Right lobe of liver (tissue), 4 donors: ENCODE results near the gene HMG20B.

Source experiments
- POLR2A ChIP-seq: fragments of 450-650 bp; IDR thresholded peaks from one replicate; pipeline ENCODE4 v1.6.1; 2017; ENCODE audit warnings: antibody characterized with exemption, mild to moderate bottlenecking
- TF ChIP-seq, protein P1 (sequence below), 4 donors: fragments of 200-600 bp in 3 of 4; fragments of 450-650 bp in 1 of 4; IDR thresholded peaks; one replicate each; pipeline versions ENCODE4 v1.5.1 to v1.8.0; 2016 to 2022; ENCODE audit warnings: antibody characterized with exemption in 4 of 4, mild to moderate bottlenecking in 2 of 4
- donor health status: DM: no; HTN: no; CAD: no.
- donor health status: DM: no; HTN: no; CAD: no.
- donor health status: DM: no; HTN: yes; CAD: no.

DNA sequence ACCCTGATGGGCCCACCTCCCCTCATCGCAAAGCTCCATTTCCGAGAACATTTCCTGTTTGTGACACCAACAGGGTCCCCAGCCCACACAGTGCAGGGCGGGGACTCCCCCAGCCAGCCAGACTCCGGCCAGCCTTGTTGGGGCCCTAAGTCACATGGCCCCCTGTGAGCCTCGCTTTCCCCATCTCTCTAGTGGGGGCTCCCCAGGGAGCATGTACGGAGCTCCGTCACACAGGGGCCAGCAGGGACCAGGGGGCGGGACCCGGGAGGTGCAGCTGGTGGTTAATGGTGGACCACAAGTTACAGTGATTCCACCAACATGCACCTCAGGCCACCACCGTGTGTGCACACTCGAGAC lies 32.2 kb downstream of the HMG20B start:
- TF ChIP-seq, protein P1, sequence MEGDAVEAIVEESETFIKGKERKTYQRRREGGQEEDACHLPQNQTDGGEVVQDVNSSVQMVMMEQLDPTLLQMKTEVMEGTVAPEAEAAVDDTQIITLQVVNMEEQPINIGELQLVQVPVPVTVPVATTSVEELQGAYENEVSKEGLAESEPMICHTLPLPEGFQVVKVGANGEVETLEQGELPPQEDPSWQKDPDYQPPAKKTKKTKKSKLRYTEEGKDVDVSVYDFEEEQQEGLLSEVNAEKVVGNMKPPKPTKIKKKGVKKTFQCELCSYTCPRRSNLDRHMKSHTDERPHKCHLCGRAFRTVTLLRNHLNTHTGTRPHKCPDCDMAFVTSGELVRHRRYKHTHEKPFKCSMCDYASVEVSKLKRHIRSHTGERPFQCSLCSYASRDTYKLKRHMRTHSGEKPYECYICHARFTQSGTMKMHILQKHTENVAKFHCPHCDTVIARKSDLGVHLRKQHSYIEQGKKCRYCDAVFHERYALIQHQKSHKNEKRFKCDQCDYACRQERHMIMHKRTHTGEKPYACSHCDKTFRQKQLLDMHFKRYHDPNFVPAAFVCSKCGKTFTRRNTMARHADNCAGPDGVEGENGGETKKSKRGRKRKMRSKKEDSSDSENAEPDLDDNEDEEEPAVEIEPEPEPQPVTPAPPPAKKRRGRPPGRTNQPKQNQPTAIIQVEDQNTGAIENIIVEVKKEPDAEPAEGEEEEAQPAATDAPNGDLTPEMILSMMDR (IDR thresholded peaks at IDR 0.05), result no peak
- no peak for TF ChIP-seq POLR2A
